ENCODE measurements around the gene LBHD1.
"Not testable (repeated sequence)": the region's sequence is repeated elsewhere in the genome, so short reads cannot be mapped to it uniquely, and the experiment has no call there.

Gene LBHD1

DNA sequence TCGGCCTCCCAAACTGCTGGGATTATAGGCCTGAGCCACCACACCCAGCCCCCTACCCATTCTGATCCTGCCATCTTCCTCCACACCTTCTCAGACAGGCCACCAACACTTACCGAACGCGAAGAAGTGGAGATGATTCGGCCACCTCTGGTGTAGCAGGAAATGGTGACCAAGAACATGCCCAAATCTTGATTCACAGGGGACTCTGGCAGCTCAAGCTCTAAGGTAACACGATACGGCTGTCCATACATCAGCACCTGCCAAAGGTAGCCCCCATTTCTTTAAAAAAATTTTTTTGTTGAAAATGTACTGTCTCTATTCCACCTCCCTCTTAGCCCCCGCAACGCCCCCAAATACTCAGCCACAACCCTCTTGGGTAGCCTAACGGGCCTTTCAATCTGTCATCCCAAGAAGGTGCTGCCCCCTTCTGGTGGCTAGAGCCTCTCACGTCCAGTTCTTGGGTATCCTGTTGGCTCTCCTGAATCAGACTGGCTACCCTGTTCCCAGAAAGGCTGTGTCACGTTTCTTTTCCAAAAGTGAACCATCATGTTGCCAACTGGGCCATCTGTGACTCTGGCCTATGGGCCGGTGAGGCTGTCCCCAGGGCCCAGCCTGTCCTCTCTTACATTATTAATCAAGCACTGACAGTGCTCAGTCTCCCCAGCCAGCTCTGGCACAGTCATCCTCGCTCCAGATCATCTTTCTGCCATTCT, 22.5 kb upstream of the LBHD1 start:
- no peak for DNase-seq (ENCODE audit: low read depth, low spot score)

DNA sequence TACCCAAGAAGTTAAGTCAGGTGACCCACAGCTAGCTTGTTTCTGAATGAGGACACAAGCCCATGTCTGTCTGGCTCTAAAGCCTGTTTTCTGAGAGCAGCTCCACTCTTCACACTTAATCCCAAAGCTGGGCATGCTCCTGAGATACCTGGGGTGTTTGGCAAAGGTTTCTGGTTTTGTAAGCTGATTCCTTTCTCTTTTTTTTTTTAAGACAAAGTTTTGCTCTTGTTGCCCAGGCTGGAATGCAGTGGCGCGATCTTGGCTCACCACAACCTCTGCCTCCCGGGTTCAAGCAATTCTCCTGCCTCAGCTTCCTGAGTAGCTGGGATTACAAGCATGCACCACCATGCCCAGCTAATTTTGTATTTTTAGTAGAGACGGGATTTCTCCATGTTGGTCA, 21.6 kb upstream of the LBHD1 start:
- DNase-seq (ENCODE audit: low read depth, low spot score), result not testable (repeated sequence)

DNA sequence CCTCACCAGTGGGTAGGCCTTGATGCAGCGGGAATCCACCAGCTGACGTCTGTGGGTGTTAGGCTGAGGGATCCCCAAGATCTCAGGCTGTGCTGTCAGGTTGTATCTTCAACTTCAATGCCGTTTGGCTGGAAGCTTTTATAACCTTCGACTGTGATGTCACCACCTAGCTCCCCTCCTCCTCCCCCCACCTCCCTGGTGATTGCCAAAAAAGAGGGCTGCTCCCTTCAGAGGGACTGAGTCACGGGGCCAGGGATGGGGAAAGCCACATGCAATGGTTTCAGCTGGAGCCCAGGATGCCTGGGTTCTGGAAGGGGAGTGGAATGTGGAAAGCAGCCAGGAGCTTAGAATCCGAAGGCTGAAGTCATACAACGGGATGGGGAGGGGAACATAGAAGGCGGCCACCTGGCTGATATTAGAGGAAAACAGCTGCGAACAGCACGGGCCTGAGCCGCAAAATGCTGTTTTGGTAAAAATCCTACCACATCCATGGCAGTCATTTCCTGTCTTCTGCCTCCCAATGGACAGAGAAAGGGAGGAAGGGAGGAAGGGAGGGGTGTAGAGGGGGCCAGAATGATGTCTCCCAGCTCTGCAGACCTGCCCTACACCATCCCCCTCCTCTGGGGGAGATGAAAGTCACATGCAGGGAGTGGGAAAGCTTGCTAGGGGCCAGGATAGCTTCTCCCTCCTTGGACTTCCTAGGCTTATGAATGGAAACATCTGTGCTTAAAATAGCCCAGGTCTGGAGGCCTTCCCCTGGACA, 17.5 kb upstream of the LBHD1 start, which contains the start of gene LRRN4CL:
Gene LRRN4CL (minus strand): TSS at position 110 of the 763 bp plus-strand sequence. CDS start 1,022 bp downstream, outside the sequence.
- DNase-seq (ENCODE audit: low read depth, low spot score), result no peak

DNA sequence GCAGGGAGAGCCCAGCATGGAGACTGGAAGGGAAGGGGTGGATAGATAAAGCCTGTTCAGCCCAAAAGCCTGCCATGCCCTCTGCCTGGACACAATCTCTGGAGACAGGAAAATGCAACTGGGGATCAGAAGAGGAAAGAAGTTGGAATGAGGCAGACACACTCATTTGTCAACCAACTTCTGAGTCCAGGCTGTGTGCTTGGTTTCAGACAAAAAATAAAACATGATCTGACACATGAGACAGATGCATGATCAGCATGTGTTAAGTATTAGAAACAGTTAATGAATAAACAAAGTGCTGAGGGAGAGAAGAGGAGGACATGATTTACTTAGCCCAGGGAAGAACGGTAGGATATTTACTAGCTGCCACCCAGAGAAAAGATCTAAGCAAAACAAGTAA, 16.4 kb upstream of the LBHD1 start:
- no peak for DNase-seq (ENCODE audit: low read depth, low spot score)

DNA sequence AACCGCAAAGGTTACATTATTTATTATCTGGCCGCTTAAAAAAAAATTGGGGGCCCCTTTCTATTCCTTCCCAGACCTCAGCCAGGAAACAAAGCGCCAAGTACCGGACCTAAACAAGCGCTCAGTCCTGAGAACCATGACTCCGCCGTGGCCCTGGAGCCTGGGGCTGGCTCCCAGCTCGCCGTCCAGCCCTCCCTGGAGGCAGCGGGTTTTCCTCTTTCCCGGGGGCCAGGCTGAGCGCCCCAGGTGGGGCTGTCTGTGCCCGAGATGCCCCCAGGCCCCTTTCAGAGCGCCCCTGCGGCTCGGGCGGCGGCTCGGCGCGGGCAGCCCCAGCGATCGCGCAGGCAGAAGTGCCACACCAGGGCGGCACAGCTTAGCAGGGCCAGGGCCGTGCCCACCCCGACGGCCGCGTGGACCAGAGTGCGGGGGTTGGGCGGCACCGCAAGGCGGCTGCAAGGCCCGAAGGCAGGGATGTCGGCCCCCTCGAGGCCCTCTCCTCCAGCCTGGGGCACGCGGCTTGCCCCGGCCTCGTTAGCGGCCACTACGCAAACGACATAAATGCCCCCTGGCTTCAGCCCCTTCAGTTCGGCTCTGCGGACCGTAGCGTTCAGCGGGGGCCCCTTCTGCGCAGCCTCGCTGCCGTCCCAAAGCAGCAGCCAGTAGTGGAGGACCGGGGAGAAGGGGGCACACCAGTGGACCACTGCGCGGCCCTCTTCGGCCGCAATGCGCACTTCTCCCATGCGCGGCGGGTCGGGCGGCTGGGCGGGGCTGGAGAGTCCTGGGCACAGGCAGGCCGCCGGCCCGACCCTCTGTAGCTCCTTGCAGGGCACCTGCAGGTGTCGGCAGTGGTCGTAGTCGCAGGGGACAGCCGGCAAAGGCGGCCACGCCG, 15.7 kb upstream of the LBHD1 start:
- DNase-seq (ENCODE audit: low read depth, low spot score), result no peak

DNA sequence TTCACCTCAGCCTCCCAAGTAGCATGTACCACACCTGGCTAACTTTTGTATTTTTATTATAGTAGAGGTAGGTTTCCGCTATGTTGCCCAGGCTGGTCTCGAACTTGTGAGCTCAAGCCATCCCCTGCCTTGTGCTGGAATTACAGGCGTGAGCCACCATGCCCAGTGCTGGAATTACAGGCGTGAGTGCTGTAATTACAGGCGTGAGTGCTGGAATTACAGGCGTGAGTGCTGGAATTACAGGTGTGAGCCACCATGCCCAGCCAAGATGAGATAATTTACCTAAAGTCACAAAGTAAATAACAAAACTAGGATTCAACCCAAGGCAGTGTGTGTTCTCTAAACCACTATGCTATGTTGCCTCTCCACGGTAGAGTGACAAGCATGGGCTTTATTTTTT, 10.5 kb upstream of the LBHD1 start:
- DNase-seq (ENCODE audit: low read depth, low spot score), result no peak

DNA sequence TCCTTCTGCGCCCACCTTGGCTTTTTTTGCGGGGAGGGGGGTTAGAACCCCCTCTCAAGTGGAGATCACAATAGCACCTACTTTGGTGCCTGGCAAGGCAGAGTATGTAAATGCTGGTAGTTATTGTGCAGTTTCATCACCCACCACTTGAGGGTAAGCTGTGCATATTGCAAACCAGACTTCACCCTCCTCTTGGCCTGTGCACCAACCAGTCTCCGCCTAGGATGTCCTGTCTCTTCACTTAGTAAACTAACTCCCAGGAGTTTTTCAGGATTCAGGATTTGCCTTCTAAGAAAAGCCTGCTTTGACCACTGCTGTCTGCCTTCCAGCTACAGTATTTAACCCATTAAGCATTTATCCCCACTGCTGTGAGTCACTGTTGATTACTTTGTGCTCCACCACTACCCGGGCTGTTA, 8.8 kb upstream of the LBHD1 start:
- no peak for DNase-seq (ENCODE audit: low read depth, low spot score)

DNA sequence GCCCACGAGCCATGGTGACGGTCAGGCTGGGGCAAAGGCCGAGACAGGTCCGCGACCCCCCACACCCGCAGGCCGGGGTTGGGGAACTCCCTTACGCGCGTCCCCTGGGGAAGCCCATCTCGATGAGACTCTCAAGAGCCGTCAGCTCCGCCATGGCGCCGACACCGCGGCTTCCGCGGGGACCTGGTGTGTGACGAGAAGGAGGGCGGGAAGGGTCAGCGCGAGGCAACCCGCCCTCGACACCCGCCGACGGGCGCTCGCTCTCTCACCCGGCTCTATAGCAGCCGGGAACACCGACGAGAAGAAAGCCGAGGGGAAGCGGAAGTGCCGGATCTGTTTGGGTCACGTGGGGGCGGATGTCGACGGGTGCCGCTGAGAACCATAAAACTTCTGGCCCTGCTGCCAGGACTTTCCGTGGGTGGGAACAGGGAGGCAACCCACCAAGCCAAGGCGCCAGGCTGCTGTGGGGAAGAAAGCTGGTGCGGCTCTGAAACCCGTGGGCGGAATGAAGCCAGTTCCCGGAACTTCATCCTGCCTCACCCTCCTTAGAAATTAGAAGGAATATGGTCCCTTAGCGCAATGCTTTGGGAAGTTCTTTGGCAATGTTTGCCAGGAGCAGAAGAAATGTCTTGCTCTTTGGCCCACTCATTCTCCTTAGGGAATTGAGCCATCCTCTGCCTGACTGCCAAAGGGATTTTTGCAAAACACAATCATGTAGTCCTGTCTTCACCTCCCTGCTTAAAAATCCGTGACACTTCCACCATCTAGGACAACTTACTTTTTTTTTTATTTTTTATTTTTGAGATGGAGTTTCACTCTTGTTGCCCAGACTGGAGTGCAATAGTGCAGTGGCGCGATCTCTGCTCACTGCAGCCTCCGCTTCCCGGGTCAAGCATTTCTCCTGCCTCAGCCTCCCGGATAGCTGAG, 7.0 kb upstream of the LBHD1 start, which contains the start of gene UBXN1:
Gene UBXN1 (minus strand): TSS at position 304 of the 927 bp plus-strand sequence. CDS start 150 bp downstream, at position 154.
- peak; percentile 63 for DNase-seq (ENCODE audit: low read depth, low spot score)

DNA sequence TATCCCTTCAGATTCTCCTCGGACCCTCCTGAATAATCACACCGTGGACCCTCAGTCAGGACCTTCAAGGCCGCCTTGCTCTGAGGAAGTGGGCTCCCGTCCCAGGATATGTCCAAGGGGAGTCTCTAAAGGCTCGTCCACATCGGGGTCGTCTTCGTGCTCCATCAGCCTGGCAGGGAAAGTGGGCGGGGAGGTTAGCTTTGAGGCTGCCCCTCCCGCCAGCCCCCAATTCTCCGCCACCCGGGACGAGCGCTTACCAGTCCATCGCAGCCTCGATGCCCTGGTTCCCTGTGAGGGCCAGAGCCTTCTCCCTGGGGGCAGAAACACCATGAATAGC, 6.3 kb upstream of the LBHD1 start:
- DNase-seq (ENCODE audit: low read depth, low spot score), result no peak

DNA sequence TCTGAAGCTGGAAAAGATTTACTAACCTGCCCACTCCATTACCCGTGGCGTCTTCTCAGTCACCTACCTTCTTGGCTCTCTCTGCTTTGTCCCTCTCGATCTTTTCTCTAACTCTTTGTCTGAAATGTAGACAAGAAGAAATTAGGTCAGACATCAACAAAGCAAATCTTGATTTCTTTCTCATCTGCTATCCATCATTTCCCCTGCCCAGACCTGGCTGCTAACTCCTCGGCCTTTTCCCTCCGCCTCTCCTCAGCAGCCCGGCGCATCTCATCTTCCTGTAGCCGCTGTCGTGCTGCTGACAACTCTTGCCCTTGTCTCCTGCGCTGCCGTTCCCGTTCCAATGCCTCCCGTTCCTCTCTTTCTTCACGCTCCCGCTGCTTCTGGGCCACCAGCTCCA, 5.6 kb upstream of the LBHD1 start:
- DNase-seq (ENCODE audit: low read depth, low spot score), result no peak

DNA sequence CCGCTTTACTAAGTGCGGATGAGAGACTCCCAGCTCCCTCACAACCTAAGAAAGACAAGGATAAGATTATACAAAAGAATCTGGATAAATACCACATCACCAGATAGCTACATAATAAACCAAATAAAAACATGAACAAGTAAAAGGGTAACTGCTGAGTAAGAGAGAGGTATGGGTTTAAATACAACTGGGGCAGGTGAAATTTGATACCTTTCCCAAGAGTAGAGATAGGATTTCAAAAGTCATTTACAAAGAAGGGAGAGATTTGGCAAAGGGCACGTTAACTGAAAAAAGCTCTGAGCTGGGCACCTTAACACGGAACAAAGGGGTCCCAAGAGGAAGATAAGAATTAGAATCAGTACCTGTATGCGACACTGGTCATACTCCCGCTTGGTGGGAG, 5.1 kb upstream of the LBHD1 start:
- no peak for DNase-seq (ENCODE audit: low read depth, low spot score)

DNA sequence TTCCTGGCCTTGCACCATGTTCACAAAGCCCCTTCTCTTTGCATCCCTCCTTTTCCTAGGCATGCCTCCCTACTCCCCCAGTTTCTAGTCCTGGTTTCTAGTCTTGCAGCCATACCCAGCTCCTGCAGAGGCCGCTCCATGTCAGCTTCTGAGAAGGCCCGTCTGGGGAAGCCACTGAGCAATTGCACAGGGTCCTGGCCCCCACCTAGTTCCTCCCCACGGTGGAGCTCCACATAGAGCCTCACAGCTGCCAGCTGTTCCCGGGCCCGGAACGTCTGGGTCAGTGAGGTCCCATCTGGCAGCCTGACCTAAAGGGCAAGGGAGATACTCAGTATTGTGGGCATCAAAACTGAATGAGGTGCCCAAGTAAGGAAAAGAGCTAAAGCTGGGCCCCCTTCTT, 4.6 kb upstream of the LBHD1 start:
- no peak for DNase-seq (ENCODE audit: low read depth, low spot score)

DNA sequence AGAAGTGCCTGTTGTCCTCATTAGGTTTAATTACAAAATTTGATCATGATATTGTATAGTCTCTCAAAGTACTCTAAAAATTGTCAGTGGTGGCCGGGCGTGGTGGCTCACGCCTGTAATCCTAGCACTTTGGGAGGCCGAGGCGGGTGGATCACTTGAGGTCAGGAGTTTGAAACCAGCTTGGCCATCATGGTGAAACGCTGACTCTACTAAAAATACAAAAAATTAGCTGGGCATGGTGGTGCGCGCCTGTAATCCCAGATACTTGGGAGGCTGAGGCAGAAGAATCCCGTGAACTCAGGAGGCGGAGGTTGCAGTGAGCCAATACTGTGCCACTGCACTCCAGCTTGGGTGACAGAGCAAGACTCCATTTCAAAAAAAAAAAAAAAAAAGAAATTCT, 3.3 kb upstream of the LBHD1 start:
- DNase-seq (ENCODE audit: low read depth, low spot score), result not testable (repeated sequence)

DNA sequence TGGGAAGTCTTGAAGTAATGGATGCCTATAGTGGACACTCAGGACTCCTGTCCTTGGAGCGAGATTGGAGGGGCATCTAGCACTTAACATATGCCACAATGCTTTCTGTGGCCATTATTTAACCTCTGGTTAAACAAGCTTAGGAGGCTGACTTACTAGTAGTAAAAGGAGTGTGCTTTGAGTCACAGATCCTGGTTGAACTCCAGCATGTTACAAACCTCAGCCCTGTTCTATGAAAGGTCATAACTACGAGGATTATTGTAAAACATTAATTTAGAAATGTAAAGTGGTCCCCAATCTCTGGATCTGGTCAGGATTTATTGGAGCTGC, 1.1 kb upstream of the LBHD1 start:
- DNase-seq (ENCODE audit: low read depth, low spot score), result no peak

DNA sequence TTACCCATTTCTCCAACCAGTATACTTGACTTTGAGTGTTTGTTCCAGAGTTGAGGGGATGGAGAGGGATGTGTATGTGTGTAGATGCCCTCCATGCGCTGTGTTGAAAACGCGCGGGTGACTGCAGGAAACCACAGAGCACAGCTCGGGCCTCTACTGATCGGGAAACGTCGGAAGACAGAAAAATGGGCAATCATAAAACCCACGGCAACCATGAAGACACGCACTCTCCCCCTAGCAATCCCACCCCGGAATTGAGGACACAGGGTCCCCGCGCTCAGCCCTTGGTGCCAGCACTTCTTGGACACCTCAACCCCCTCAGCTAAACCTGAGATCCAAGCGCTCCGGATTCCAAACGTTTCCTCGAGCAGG, 845 bp downstream of the LBHD1 start:
- DNase-seq (ENCODE audit: low read depth, low spot score), result no peak

DNA sequence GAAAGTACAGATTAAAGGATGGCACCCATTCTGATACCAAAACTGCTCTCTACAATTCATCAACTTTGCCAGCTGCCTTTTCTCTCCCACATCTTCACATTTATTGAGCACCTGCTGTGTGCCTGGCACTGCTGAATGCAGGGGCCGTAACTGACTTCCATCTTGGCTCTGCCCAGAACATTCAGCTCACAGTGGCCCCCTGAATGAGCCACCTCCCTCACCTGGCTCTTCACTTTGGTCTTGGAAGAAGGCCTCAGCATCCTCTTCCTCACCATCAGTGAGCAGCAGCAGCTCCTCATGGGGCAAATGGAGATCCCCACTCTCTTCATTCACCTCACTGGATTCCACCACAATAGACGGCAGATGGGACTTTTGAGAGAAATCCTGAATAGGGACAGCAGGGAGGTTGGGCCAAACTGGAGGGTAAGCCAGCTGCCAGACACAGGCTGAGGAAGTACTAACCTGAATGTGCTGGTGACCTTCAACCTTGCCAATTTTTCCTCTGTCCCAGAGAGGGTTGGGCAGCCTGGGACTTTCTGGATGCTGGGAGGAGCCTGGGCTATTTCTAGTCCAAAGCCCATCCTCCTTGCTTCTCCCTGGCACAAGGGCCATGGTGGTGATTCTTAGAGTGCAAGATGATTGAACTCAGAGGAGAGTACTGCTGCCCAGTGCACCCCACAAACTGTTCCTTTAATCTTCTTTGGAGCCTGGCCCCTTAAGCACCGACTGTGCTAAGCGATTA, 2.5 kb downstream of the LBHD1 start:
- DNase-seq (ENCODE audit: low read depth, low spot score), result no peak

DNA sequence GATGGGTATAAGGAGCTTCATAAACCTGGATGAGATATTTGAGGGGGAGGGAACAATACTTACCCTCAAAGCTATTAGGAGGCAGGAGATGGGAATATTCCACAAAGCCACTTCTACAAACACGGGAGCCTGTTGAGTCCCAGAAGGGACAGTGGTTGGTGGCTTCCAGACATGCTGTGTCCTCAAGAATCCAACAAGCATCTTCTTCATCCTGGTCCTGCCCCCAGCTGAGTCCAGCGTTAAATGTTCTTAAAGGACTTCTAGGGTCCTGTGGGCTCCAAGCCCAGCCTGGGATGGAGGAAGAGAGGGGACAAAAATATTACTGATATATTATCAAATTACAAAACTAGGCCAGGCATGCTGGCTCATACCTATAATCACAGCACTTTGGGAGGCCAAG, 4.6 kb downstream of the LBHD1 start:
- DNase-seq (ENCODE audit: low read depth, low spot score), result no peak

DNA sequence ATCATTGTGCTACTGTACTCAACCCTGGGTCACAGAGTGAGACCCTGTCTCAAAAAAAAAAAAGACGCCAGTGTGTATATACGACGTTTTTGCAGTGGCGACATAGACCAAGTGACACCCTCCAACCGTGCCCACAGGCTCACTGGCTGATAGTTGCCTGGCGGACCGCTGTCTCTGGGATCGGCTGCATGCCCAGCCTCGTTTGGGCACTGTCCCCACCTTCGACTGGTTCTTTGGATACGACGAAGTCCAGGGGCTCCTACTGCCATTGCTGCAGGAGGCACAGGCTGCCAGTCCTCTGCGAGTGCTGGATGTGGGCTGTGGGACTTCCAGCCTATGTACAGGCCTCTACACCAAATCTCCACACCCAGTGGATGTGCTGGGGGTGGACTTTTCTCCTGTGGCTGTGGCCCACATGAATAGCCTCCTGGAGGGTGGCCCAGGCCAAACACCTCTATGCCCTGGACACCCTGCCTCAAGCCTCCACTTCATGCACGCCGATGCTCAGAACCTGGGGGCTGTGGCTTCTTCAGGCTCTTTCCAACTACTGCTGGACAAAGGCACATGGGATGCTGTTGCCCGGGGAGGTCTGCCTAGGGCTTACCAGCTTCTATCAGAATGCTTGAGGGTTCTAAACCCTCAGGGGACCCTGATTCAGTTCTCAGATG, 5.7 kb downstream of the LBHD1 start:
- DNase-seq (ENCODE audit: low read depth, low spot score), result no peak

DNA sequence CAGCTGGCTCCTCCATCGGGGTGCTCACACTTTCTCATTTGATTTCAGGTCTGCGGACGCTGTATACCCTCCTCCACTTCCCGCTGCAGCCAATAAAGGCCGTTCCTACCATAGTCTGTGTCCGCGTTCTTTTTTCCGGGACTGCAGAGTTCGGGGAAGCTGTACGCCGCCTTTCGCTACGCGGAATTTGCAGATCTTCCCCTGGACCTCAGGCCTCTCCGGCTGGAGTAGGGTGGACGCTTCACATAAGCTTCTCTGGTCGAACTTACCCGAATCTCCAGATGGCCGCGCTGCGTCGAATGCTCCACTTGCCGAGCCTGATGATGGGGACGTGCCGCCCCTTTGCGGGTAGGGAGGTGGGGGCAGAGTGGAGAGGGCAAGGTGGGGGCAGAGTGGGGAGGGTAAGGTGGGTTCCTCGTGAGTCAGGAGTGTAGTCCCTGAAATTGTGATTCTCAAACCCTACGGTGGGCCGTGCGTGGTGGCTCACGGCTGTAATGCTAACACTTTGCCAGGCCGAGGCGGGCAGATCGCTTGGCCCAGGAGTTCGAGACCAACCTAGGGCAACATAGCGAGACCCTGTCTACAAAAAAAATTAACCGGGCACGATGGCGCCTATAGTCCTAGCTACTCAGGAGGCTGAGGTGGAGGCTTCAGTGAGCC, 6.3 kb downstream of the LBHD1 start:
- DNase-seq (ENCODE audit: low read depth, low spot score), result no peak

Measured in brain pericyte (primary cell).